ENCODE data around the gene STRBP. TPM values are rescaled to one million over a fixed set of nuclear protein-coding genes. Genes with fewer than 3 reads are reported as not detected.

The STRBP gene
- total and polyA plus RNA-seq, 2 of the 8 experiments (the other 6 are each of a cell fraction or from before 2014, with no cell fraction given): 29.7 to 105 TPM

DNA sequence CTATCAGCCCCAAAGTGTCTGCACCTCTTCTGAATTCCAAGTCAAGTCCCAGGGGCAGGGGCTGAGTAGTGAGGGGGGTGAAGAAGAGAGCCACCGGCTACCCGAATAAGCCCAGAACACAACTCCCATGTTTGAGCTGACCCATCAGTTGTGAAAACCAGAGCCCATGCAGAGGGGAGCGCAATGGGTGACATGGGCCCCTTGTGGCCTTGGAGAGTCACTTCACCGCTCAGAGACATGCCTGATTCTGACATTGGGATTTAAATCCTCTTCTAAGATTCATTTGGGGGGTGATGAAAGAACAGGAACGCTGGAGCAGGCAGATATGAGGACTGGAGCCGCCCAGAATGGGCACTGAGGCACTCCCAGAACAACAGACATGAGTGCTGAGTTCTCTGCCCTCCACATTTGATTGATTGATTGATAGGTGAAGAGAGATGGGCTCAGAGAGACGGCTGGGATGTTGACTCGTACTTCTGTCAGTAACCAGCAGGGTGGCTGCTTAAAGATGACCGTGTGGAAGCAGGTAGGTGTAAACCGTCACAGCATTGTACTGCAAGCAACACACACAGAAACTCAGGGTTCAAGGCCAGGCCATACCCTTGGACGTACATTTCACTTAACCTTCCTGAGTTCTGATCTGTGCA lies 160.6 kb downstream of the STRBP start:
- no peak overlapping the region for H2BK15ac ChIP-seq (ENCODE audit: low read length)
- H3K79me2 ChIP-seq (ENCODE audit: control insufficient read depth in 1 of 2, insufficient read depth in 2 of 2, low read length in 2 of 2): no peaks in the 10 kb centered on the region
- peaks cover 11 to 45% (median 22%) of the 10 kb centered on the region in 4 experiments for H3K36me3 ChIP-seq (ENCODE audit: control insufficient read depth in 2 of 4, insufficient read depth in 4 of 4, low read length in 3 of 4)
- H3K9ac ChIP-seq (replicated peaks in 1 of 4; ENCODE audit: extremely low read depth in 1 of 4, low read depth in 3 of 4, low read length in 3 of 4): no peak overlapping the region
- no peaks in the 10 kb centered on the region for H3K23me2 ChIP-seq (ENCODE audit: low read depth, low read length)
- H3K9me3 ChIP-seq (ENCODE audit: insufficient read depth in 2 of 2, low read depth in 1 of 2, low read length in 1 of 2): no peaks in the 10 kb centered on the region
- peaks cover 3 to 10% of the 10 kb centered on the region in 2 experiments for H4K20me1 ChIP-seq (replicated peaks in 1 of 2; ENCODE audit: control insufficient read depth in 1 of 2, insufficient read depth in 2 of 2, low read length in 2 of 2)
- H4K5ac ChIP-seq (ENCODE audit: insufficient read length, low read depth, low read length): no peak overlapping the region
- H2BK12ac ChIP-seq (ENCODE audit: low read depth, low read length): no peak overlapping the region
- no peak overlapping the region for H2BK120ac ChIP-seq (replicated peaks; ENCODE audit: low read depth, low read length)
- 0 out of 2 replicates have a peak overlapping the region, but pooled peaks have one; percentile 25 for H2BK5ac ChIP-seq (ENCODE audit: low read depth, low read length)
- H3K4me1 ChIP-seq (replicated peaks in 1 of 4; ENCODE audit: control insufficient read depth in 3 of 4, insufficient read depth in 4 of 4, low read length in 3 of 4): peaks cover 0 to 15% (median 7%) of the 10 kb centered on the region in 4 experiments; a peak in 6 of 7 replicates
- H4K91ac ChIP-seq (replicated peaks; ENCODE audit: insufficient read length, low read length): no peak overlapping the region
- H3K23ac ChIP-seq (ENCODE audit: insufficient read length): no peak overlapping the region
- ChIA-PET POLR2A (ENCODE audit: partially characterized antibody) (interaction anchor here (1.1 to 3.8 kb wide), 3 partner anchors 10 to 14 kb away, joined by 5 to 10 read pairs (median 7); no protein-coding TSS in a partner anchor), CTCF (ENCODE audit: partially characterized antibody) (interaction anchor here (0.6 to 3.5 kb wide), 13 partner anchors 8 to 650 kb away, joined by 3 to 16 read pairs (median 4); no protein-coding TSS in a partner anchor)
- H3K4me2 ChIP-seq (ENCODE audit: insufficient read depth in 1 of 2, low read depth in 2 of 2, low read length in 2 of 2): no peak overlapping the region
- H3K18ac ChIP-seq (ENCODE audit: extremely low read depth, low read length): no peak overlapping the region
- H3K4ac ChIP-seq (replicated peaks; ENCODE audit: insufficient read length, low read depth, low read length): no peak overlapping the region
- H2AK5ac ChIP-seq (ENCODE audit: low read depth, low read length): no peak overlapping the region
- no peak for FAIRE-seq
- H3K56ac ChIP-seq (replicated peaks; ENCODE audit: insufficient read length, low read depth, low read length): no peak overlapping the region
- 82% methylated on average over 11 of the region's 11 CpGs; no CpG with 5 or more reads in 1 of the 2 experiments for WGBS, 2 experiments (ENCODE audit: extremely low coverage in 1 of 2, insufficient coverage in 1 of 2, insufficient read length in 1 of 2, insufficient replicate concordance in 2 of 2, low coverage in 1 of 2, low lambda C conversion rate in 2 of 2, missing lambda C conversion rate in 1 of 2)
- no peak overlapping the region for H3K14ac ChIP-seq (ENCODE audit: insufficient read length)
- H3K27ac ChIP-seq (ENCODE audit: low read depth, low read length): no peak overlapping the region
- H3K27me3 ChIP-seq (replicated peaks in 1 of 4; ENCODE audit: control insufficient read depth in 3 of 4, extremely low read depth in 1 of 4, insufficient read depth in 3 of 4, low read length in 3 of 4): no peaks in the 10 kb centered on the region
- H3K4me3 ChIP-seq (ENCODE audit: extremely low read depth in 1 of 4, insufficient read depth in 2 of 4, low read depth in 3 of 4, low read length in 4 of 4): no peak overlapping the region
- no peak overlapping the region for H2BK20ac ChIP-seq (ENCODE audit: low read length)
- DNase-seq (ENCODE audit: low read depth in 1 of 2, low spot score in 2 of 2): no peak
- H3K79me1 ChIP-seq (ENCODE audit: low read depth, low read length): 0 out of 2 replicates have a peak, but pooled peaks cover 4% of the 10 kb centered on the region
- H4K8ac ChIP-seq (ENCODE audit: extremely low read depth, insufficient read depth, low read length): no peak overlapping the region
- TF ChIP-seq SAP30 (IDR thresholded peaks at IDR 0.05; ENCODE audit: insufficient read depth, insufficient replicate concordance, low read length) (no peak), POLR2AphosphoS5 (IDR thresholded peaks at IDR 0.05; ENCODE audit: low read depth, low read length) (peak; percentile 49), POLR2A (IDR thresholded peaks at IDR 0.05; ENCODE audit: control extremely low read depth in 1 of 2, low read depth in 2 of 2, low read length in 2 of 2) (peak; percentile 44 to 48; a peak in 1 of 3 replicates), TAF1 (IDR thresholded peaks at IDR 0.05; ENCODE audit: low read depth, low read length) (no peak), RAD21 (IDR thresholded peaks at IDR 0.05 in 1 of 2, conservative IDR thresholded peaks at IDR 0.05 in 1 of 2; ENCODE audit: low read depth in 2 of 2, low read length in 2 of 2) (peak; percentile 15 to 21; a peak in 2 of 4 replicates)
- TF ChIP-seq, protein P1, sequence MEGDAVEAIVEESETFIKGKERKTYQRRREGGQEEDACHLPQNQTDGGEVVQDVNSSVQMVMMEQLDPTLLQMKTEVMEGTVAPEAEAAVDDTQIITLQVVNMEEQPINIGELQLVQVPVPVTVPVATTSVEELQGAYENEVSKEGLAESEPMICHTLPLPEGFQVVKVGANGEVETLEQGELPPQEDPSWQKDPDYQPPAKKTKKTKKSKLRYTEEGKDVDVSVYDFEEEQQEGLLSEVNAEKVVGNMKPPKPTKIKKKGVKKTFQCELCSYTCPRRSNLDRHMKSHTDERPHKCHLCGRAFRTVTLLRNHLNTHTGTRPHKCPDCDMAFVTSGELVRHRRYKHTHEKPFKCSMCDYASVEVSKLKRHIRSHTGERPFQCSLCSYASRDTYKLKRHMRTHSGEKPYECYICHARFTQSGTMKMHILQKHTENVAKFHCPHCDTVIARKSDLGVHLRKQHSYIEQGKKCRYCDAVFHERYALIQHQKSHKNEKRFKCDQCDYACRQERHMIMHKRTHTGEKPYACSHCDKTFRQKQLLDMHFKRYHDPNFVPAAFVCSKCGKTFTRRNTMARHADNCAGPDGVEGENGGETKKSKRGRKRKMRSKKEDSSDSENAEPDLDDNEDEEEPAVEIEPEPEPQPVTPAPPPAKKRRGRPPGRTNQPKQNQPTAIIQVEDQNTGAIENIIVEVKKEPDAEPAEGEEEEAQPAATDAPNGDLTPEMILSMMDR (IDR thresholded peaks at IDR 0.05; ENCODE audit: control extremely low read depth in 1 of 3, insufficient read depth in 1 of 3, low read depth in 1 of 3, low read length in 3 of 3): peak in 2 of 3 experiments; percentile 23 to 30; a peak in 2 of 4 replicates
- H2AFZ ChIP-seq (ENCODE audit: low read length): no peak overlapping the region

Data from H1 (cell line).